ENCODE results near the gene TMPRSS2.

Gene TMPRSS2

DNA sequence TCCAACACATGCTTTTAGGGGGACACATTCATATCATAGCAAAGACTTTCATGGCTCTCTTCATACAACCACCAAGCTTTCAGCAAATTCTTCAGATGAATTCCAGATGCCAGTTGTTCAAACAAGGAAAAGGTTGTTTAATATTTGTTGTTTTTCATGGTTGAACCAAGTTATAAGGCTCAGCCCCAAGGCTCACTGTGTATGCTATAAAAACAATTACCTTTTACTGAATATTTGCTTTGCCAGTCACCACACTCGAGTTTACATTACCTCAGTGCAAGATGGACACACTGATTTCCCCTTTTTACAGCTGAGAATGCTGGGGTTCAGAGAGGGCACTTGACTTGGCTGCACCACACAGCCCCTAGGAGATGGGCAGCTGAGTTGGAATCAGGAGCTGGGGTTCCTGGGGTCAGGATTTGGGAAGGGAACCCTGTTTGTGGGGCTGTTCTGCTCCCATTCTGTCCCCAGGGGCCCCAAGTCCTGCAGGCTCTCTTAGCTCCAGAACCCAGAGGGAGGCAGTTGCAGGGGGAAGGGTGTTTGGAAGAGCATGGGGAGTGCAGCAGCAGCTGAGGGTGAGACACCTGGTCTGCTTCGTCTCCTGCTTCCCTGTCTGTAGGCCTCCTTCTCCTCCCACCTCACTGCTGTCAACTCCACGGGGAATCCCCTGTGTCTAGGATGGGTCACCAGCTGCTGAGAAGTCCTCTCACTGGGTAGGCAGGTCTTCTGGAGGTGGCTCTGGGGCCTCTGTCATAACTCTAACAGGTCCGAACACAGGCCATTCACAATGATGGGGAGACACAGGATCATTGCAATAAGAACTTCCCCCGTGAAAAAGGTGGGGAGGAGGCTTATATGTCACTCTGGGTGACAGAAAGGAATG, 12.8 kb upstream of the TMPRSS2 start:
- H3K79me2 ChIP-seq (ENCODE audit: insufficient read depth, low read length), result no peaks in the 10 kb centered on the region
- no peak overlapping the region for H2AFZ ChIP-seq (ENCODE audit: low read depth, low read length)
- no peaks in the 10 kb centered on the region for H3K27me3 ChIP-seq (ENCODE audit: insufficient read depth, low read length, poor library complexity)
- H3K4me2 ChIP-seq (ENCODE audit: insufficient read depth, low read length), result no peak overlapping the region
- H3K9me3 ChIP-seq (ENCODE audit: insufficient read depth, low read length, severe bottlenecking), result no peaks in the 10 kb centered on the region
- TF ChIP-seq, protein P1, sequence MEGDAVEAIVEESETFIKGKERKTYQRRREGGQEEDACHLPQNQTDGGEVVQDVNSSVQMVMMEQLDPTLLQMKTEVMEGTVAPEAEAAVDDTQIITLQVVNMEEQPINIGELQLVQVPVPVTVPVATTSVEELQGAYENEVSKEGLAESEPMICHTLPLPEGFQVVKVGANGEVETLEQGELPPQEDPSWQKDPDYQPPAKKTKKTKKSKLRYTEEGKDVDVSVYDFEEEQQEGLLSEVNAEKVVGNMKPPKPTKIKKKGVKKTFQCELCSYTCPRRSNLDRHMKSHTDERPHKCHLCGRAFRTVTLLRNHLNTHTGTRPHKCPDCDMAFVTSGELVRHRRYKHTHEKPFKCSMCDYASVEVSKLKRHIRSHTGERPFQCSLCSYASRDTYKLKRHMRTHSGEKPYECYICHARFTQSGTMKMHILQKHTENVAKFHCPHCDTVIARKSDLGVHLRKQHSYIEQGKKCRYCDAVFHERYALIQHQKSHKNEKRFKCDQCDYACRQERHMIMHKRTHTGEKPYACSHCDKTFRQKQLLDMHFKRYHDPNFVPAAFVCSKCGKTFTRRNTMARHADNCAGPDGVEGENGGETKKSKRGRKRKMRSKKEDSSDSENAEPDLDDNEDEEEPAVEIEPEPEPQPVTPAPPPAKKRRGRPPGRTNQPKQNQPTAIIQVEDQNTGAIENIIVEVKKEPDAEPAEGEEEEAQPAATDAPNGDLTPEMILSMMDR (IDR thresholded peaks at IDR 0.05; ENCODE audit: borderline replicate concordance, extremely low read depth, low read length, poor library complexity, severe bottlenecking), result no peak
- no peak for TF ChIP-seq EZH2 (IDR thresholded peaks at IDR 0.05; ENCODE audit: borderline replicate concordance, low read depth, low read length, severe bottlenecking)
- H3K9ac ChIP-seq (ENCODE audit: low read depth, low read length), result no peak overlapping the region
- H3K4me1 ChIP-seq (ENCODE audit: insufficient read depth, low read length), result no peaks in the 10 kb centered on the region
- no peaks in the 10 kb centered on the region for H4K20me1 ChIP-seq (ENCODE audit: insufficient read depth, low read length)
- no peak for DNase-seq
- no peak overlapping the region for H3K4me3 ChIP-seq (ENCODE audit: low read depth in 1 of 2, low read length in 2 of 2)
- no peak for ATAC-seq (ENCODE audit: insufficient read depth, low read depth)
- H3K36me3 ChIP-seq (ENCODE audit: insufficient read depth, low read length), result no peaks in the 10 kb centered on the region
- H3K27ac ChIP-seq (ENCODE audit: low read length), result no peak overlapping the region

DNA sequence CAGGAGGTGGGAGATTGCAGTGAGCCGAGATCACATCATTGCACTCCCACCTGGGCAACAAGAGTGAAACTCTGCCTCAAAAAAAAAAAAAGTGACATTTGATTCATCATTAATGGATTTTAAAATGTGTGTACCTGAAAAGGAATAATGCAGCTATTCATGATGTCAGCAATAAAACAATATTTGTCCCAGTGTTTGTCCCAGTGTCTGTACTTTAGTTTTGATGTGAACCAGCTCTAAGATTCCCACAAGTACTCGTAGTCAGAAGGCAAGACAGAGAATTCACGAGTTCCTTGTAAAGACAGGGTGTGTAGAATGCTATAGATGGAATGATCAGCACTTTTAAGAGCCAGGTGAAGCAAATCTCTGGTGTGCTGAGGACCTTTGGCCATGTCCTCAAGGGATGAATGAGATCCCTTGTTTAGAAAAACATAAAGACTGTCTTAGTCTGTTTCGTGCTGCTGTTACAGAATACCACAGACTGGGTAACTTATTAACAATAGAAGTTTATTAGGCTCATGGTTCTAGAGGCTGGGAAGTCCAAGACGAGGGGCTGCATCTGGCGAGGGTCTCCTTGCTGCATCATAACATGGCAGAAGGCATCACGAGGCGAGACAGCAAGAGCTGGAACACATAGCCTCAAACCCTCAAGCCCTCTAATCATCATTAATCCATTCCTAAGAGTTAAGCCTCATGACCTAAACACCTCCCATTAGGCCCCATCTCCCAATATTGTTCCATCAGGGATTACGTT, 12.0 kb upstream of the TMPRSS2 start:
- Histone ChIP-seq H3K36me3 (ENCODE audit: insufficient read depth, low read length) (no peaks in the 10 kb centered on the region), H3K79me2 (ENCODE audit: insufficient read depth, low read length) (no peaks in the 10 kb centered on the region), H3K27me3 (ENCODE audit: insufficient read depth, low read length, poor library complexity) (no peaks in the 10 kb centered on the region), H3K27ac (ENCODE audit: low read length) (no peak overlapping the region), H3K4me2 (ENCODE audit: insufficient read depth, low read length) (no peak overlapping the region), H2AFZ (ENCODE audit: low read depth, low read length) (no peak overlapping the region), H3K9me3 (ENCODE audit: insufficient read depth, low read length, severe bottlenecking) (no peaks in the 10 kb centered on the region), H3K4me1 (ENCODE audit: insufficient read depth, low read length) (no peaks in the 10 kb centered on the region), H3K4me3 (ENCODE audit: low read depth in 1 of 2, low read length in 2 of 2) (no peak overlapping the region), H3K9ac (ENCODE audit: low read depth, low read length) (no peak overlapping the region), H4K20me1 (ENCODE audit: insufficient read depth, low read length) (no peaks in the 10 kb centered on the region)
- DNase-seq, result no peak
- TF ChIP-seq, protein P1 (IDR thresholded peaks at IDR 0.05; ENCODE audit: borderline replicate concordance, extremely low read depth, low read length, poor library complexity, severe bottlenecking), result no peak
- TF ChIP-seq EZH2 (IDR thresholded peaks at IDR 0.05; ENCODE audit: borderline replicate concordance, low read depth, low read length, severe bottlenecking), result no peak
- no peak for ATAC-seq (ENCODE audit: insufficient read depth, low read depth)

DNA sequence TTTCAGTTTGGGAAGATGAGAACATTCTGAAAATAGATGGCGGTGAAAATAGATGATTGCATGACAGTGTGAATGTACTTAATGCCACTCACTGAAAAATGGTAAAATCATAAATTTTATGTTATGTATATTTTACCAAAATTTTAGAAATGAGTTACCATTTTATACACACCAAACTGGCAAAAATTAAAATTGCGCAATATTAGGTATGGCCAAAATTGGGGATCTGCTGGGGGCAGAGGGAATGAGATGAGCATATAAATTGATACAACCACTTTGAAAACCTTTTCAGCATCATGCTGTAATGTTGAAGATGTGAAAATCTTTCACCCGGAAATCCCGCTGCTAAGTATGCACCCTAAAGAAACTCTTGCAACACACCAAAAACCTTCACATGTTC, 10.8 kb upstream of the TMPRSS2 start:
- no peak for ATAC-seq (ENCODE audit: insufficient read depth, low read depth)
- H3K4me1 ChIP-seq (ENCODE audit: insufficient read depth, low read length), result no peaks in the 10 kb centered on the region
- no peak for DNase-seq

More for the DNA sequence above, 10.8 kb upstream of the TMPRSS2 start:
- TF ChIP-seq, protein P1 (IDR thresholded peaks at IDR 0.05; ENCODE audit: borderline replicate concordance, extremely low read depth, low read length, poor library complexity, severe bottlenecking), result no peak
- TF ChIP-seq EZH2 (IDR thresholded peaks at IDR 0.05; ENCODE audit: borderline replicate concordance, low read depth, low read length, severe bottlenecking), result no peak
- H3K27ac ChIP-seq (ENCODE audit: low read length), result no peak overlapping the region
- H3K4me3 ChIP-seq (ENCODE audit: low read depth in 1 of 2, low read length in 2 of 2), result no peak overlapping the region
- H3K9ac ChIP-seq (ENCODE audit: low read depth, low read length), result no peak overlapping the region
- no peak overlapping the region for H3K4me2 ChIP-seq (ENCODE audit: insufficient read depth, low read length)
- no peaks in the 10 kb centered on the region for H3K36me3 ChIP-seq (ENCODE audit: insufficient read depth, low read length)
- H3K9me3 ChIP-seq (ENCODE audit: insufficient read depth, low read length, severe bottlenecking), result no peaks in the 10 kb centered on the region
- no peaks in the 10 kb centered on the region for H3K27me3 ChIP-seq (ENCODE audit: insufficient read depth, low read length, poor library complexity)
- no peak overlapping the region for H2AFZ ChIP-seq (ENCODE audit: low read depth, low read length)
- no peaks in the 10 kb centered on the region for H4K20me1 ChIP-seq (ENCODE audit: insufficient read depth, low read length)
- no peaks in the 10 kb centered on the region for H3K79me2 ChIP-seq (ENCODE audit: insufficient read depth, low read length)

All from DND-41 (cell line).